HepG2 (cell line): ENCODE results near the gene EEF1AKMT3. TPM values are rescaled to one million over a fixed set of nuclear protein-coding genes. Genes with fewer than 3 reads are reported as not detected.

Experiments
- ATAC-seq: fragments of 200-7000 bp; cut with Tn5 transposase; 3 replicates; pipeline ENCODE4 v1.9.1; 2020; ENCODE audit warnings: mild to moderate bottlenecking, moderate library complexity
- BruUV-seq: library from RNA; stranded (reverse); fragments of 400-500 nt; replicated peaks from 2 replicates; lab custom pipeline; 2021; lab: Mats Ljungman, UMichigan
- CTCF ChIA-PET: fragments of 300-600 bp; formaldehyde crosslinking; extraction: SDS; loops from one replicate; lab custom pipeline; 2021; ENCODE audit warnings: low total read pairs, inconsistent platforms, low intra/inter-chr PET ratio; lab: Yijun Ruan, JAX
- POLR2A ChIA-PET: fragments of 350-600 bp; sonication (Branson Sonifier 250); formaldehyde crosslinking; loops from one replicate; lab custom pipeline; 2020; ENCODE audit warnings: antibody characterized with exemption, inconsistent platforms; lab: Yijun Ruan, JAX
- DNase-seq: peaks from one replicate; pipeline ENCODE4 v3.0.0-alpha.2; 2015; ENCODE audit warnings: low spot score
- FAIRE-seq: peaks from 3 replicates; lab custom pipeline; 2011; peaks lifted over from hg19 to GRCh38; lab: Jason Lieb, UNC
- H2AFZ ChIP-seq: one replicate; pipeline ENCODE4 v1.6.1; 2011; ENCODE audit warnings: low read length, inconsistent platforms
- H3K27ac ChIP-seq: fragments of 300-600 bp; 3 replicates; pipeline ENCODE4 v1.8.0; 2011; ENCODE audit warnings: mixed run types, mild to moderate bottlenecking, mixed read lengths, low read length, inconsistent platforms; ENCODE audit not compliant: insufficient read depth; ENCODE audit errors: extremely low read length
- H3K27me3 ChIP-seq, 2 experiments: fragments of 200-600 bp in 1 of 2; 2 replicates in 1 of 2; 3 replicates in 1 of 2; pipeline versions ENCODE4 v1.6.0 to v1.8.0; 2011; ENCODE audit warnings: low read length in 2 of 2, mild to moderate bottlenecking in 2 of 2, moderate library complexity in 2 of 2, inconsistent platforms in 1 of 2; ENCODE audit not compliant: insufficient read depth in 2 of 2, control insufficient read depth in 1 of 2
- H3K36me3 ChIP-seq, 2 experiments: fragments of 200-600 bp in 1 of 2; replicated peaks in 1 of 2; 2 replicates in 1 of 2; 3 replicates in 1 of 2; pipeline versions ENCODE4 v1.5.1 to v1.8.0; 2011; ENCODE audit warnings: low read length in 2 of 2, inconsistent platforms in 1 of 2; ENCODE audit not compliant: insufficient read depth in 2 of 2, control insufficient read depth in 1 of 2
- H3K4me1 ChIP-seq: 2 replicates; pipeline ENCODE4 v1.5.1; 2012; ENCODE audit warnings: low read length, inconsistent platforms; ENCODE audit not compliant: insufficient read depth
- H3K4me2 ChIP-seq: 2 replicates; pipeline ENCODE4 v1.6.0; 2011; ENCODE audit warnings: low read depth, low read length, inconsistent platforms
- H3K4me3 ChIP-seq, 3 experiments: fragments of 200-600 bp in 1 of 3; sonication (generic), shearing (Covaris generic) in 1 of 3; replicated peaks in 1 of 3; 2 replicates each; pipeline ENCODE4 v1.5.1; 2011 to 2016; ENCODE audit warnings: low read length in 3 of 3, inconsistent platforms in 2 of 3, low read depth in 2 of 3, mild to moderate bottlenecking in 2 of 3, control low read depth in 1 of 3, mixed read lengths in 1 of 3; ENCODE audit not compliant: insufficient read depth in 1 of 3
- H3K79me2 ChIP-seq: one replicate; pipeline ENCODE4 v1.6.1; 2011; ENCODE audit warnings: low read length, inconsistent platforms; ENCODE audit not compliant: insufficient read depth
- H3K9ac ChIP-seq: 2 replicates; pipeline ENCODE4 v1.6.0; 2011; ENCODE audit warnings: mild to moderate bottlenecking, low read depth, low read length, inconsistent platforms; ENCODE audit not compliant: insufficient read depth
- H3K9me3 ChIP-seq: 2 replicates; pipeline ENCODE4 v1.5.1; 2012; ENCODE audit warnings: mild to moderate bottlenecking, low read length
- H4K20me1 ChIP-seq: 2 replicates; pipeline ENCODE4 v1.6.0; 2011; ENCODE audit warnings: inconsistent platforms, mild to moderate bottlenecking, low read length, moderate library complexity; ENCODE audit not compliant: insufficient read depth
- EP300 ChIP-seq, 3 experiments: sonication (generic) in 1 of 3; formaldehyde crosslinking in 1 of 3; IDR thresholded peaks; 2 replicates each; pipeline versions ENCODE4 v1.5.1 to v1.6.1; 2011 to 2020; ENCODE audit warnings: low read depth in 2 of 3, low read length in 2 of 3, borderline replicate concordance in 1 of 3, improper control_type of control experiment in 1 of 3, mild to moderate bottlenecking in 1 of 3, missing genetic modification reagents in 1 of 3, moderate library complexity in 1 of 3
- EZH2 ChIP-seq: conservative IDR thresholded peaks from 2 replicates; pipeline ENCODE4 v1.6.1; 2012; ENCODE audit warnings: mild to moderate bottlenecking, low read depth, low read length, moderate library complexity
- MAZ ChIP-seq, 2 experiments: sonication (generic) in 1 of 2; formaldehyde crosslinking in 1 of 2; IDR thresholded peaks; 2 replicates each; pipeline versions ENCODE4 v1.5.0 to v1.6.1; 2012 to 2020; ENCODE audit warnings: low read depth in 2 of 2, mild to moderate bottlenecking in 2 of 2, borderline replicate concordance in 1 of 2, improper control_type of control experiment in 1 of 2, low read length in 1 of 2, missing genetic modification reagents in 1 of 2, moderate library complexity in 1 of 2
- MXD4 ChIP-seq: IDR thresholded peaks from 2 replicates; pipeline ENCODE4 v1.6.1; 2016; ENCODE audit warnings: mild to moderate bottlenecking, missing biosample characterization, missing genetic modification reagents
- REL ChIP-seq: sonication (generic); formaldehyde crosslinking; conservative IDR thresholded peaks from 2 replicates; pipeline ENCODE4 v1.8.0; 2022; ENCODE audit warnings: mild to moderate bottlenecking, missing genetic modification reagents, moderate library complexity
- SNAPC2 ChIP-seq: sonication (generic); formaldehyde crosslinking; IDR thresholded peaks from 2 replicates; pipeline ENCODE4 v1.8.1; 2022; ENCODE audit warnings: mild to moderate bottlenecking, missing genetic modification reagents
- ZNF547 ChIP-seq: sonication (generic); formaldehyde crosslinking; IDR thresholded peaks from 2 replicates; pipeline ENCODE4 v1.5.1; 2020; ENCODE audit warnings: mild to moderate bottlenecking, missing genetic modification reagents
- WGBS: methylation state at CpG from one replicate; pipeline ENCODE4 v1.1.6; 2017; ENCODE audit warnings: low lambda C conversion rate; 5-methylcytosine and 5-hydroxymethylcytosine counted together
- in situ Hi-C: cut with HindIII; loops from 2 replicates; pipeline ENCODE4 v1.10.0; 2017; ENCODE audit warnings: low pct_unique_long_range_greater_than_20kb; ENCODE audit not compliant: extremely low pct_ligation_motif_present
- intact Hi-C: fragments of 100-400 bp; cut with micrococcal nuclease; formaldehyde crosslinking; loops from one replicate; pipeline ENCODE4 v1.10.0; 2022; ENCODE audit not compliant: unreplicated experiment
- polyA plus RNA-seq, 8 experiments: library from polyadenylated mRNA; depleted of rRNA in 3 of 8; stranded (reverse) in 7 of 8; unstranded in 1 of 8; fragments of >200 nt; fragmentation: Illumina TruSeq in 4 of 8; extraction: Trizol in 4 of 8; gene quantifications; 2 replicates each; pipeline versions ENCODE4 v1.2.1 to v1.2.3, GENCODE V29; 2011 to 2016; ENCODE audit warnings: low read depth in 4 of 8, missing spikeins in 1 of 8, mixed read lengths in 1 of 8; ENCODE audit not compliant: insufficient read depth in 1 of 8
- total RNA-seq, 5 experiments: library from RNA; depleted of rRNA; stranded (reverse); fragments of >200 nt; fragmentation: Illumina TruSeq; extraction: Trizol; gene quantifications; 2 replicates each; pipeline ENCODE4 v1.2.3, GENCODE V29; 2016; ENCODE audit warnings: low read depth in 1 of 5
- TF ChIP-seq, protein P1 (sequence below): sonication (generic); formaldehyde crosslinking; IDR thresholded peaks from 2 replicates; pipeline ENCODE4 v1.8.1; 2023; ENCODE audit warnings: mild to moderate bottlenecking, missing genetic modification reagents, borderline replicate concordance
- TF ChIP-seq, protein P2 (sequence below): sonication (generic); formaldehyde crosslinking; IDR thresholded peaks from 2 replicates; pipeline ENCODE4 v1.4.0; 2020; ENCODE audit warnings: missing genetic modification reagents, borderline replicate concordance
- TF ChIP-seq, protein P3 (sequence below): sonication (generic); formaldehyde crosslinking; conservative IDR thresholded peaks from 2 replicates; pipeline ENCODE4 v1.4.0; 2020; ENCODE audit warnings: missing genetic modification reagents
- TF ChIP-seq, protein P4 (sequence below): sonication (generic); formaldehyde crosslinking; IDR thresholded peaks from 2 replicates; pipeline ENCODE4 v1.4.0; 2020; ENCODE audit warnings: missing genetic modification reagents

Gene EEF1AKMT3
- total and polyA plus RNA-seq, 2 of the 13 experiments (the other 11 are each of a cell fraction or from before 2014, with no cell fraction given): 4.7 to 11.4 TPM

DNA sequence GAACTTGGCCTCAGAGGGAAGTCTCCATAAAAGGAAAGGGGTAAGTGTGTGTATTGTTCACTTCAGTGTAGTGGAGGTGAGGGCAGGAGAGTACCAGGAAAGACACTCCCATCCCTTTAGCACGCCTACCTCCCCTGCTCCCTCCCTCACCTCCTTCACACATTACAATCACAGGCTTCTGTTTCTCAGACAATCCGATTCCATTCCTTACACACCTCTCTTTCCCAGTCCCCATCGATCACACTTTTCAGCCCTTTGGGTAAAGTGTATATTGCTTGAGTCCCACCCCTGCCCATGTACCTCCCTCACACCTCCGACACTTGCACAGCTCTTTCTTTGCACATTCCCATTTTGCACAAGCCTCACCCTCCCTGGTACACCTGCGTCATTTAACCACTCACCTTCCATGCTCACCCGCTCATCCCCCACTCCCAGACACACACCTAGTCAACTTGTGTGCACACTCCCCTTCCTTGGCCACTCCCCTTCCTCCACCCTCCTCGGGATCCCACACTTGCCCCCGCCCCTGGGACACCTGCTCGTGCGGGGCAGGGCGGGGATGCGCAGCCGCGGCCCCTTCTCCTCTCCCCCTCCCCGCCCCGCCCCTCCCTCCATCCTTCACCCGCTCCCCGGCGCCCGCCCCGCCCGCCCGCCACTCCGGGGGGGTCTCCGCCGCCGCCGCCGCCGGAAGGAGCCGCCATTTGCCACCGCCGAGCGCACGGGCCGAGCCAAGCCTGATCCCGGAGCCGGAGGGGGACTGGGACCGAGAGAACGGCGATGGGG is 17.8 kb upstream of the EEF1AKMT3 start, which contains the start of gene MARCHF9 (continued):
- TF ChIP-seq EZH2 (no peak), SNAPC2 (CRISPR knock-in tag) (no peak)
- TF ChIP-seq, protein P1, sequence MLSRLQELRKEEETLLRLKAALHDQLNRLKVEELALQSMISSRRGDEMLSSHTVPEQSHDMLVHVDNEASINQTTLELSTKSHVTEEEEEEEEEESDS (CRISPR knock-in tag): no peak
- TF ChIP-seq, protein P2, sequence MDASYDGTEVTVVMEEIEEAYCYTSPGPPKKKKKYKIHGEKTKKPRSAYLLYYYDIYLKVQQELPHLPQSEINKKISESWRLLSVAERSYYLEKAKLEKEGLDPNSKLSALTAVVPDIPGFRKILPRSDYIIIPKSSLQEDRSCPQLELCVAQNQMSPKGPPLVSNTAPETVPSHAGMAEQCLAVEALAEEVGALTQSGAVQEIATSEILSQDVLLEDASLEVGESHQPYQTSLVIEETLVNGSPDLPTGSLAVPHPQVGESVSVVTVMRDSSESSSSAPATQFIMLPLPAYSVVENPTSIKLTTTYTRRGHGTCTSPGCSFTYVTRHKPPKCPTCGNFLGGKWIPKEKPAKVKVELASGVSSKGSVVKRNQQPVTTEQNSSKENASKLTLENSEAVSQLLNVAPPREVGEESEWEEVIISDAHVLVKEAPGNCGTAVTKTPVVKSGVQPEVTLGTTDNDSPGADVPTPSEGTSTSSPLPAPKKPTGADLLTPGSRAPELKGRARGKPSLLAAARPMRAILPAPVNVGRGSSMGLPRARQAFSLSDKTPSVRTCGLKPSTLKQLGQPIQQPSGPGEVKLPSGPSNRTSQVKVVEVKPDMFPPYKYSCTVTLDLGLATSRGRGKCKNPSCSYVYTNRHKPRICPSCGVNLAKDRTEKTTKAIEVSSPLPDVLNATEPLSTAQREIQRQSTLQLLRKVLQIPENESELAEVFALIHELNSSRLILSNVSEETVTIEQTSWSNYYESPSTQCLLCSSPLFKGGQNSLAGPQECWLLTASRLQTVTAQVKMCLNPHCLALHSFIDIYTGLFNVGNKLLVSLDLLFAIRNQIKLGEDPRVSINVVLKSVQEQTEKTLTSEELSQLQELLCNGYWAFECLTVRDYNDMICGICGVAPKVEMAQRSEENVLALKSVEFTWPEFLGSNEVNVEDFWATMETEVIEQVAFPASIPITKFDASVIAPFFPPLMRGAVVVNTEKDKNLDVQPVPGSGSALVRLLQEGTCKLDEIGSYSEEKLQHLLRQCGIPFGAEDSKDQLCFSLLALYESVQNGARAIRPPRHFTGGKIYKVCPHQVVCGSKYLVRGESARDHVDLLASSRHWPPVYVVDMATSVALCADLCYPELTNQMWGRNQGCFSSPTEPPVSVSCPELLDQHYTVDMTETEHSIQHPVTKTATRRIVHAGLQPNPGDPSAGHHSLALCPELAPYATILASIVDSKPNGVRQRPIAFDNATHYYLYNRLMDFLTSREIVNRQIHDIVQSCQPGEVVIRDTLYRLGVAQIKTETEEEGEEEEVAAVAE (CRISPR knock-in tag): no peak

DNA sequence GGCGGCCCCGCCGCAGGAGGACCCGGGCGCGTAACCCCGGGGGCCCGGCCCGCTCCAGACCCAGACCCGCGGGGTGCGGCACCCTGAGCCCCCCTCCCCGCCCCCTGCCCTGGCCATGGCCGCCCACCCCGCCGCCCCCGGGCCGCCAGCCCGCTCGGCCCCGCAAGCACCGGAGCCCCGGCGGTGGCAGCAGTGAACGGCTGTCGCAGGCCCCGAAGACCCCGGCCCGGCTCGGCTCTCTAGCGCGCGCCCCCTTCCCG is 17.3 kb upstream of the EEF1AKMT3 start:
- peaks cover 43% of the 10 kb centered on the region for H3K4me1 ChIP-seq
- ATAC-seq (no peak), DNase-seq (no peak), FAIRE-seq (no peak)
- no peaks in the 10 kb centered on the region for H3K9me3 ChIP-seq
- peaks cover 23% of the 10 kb centered on the region for H3K79me2 ChIP-seq
- H3K4me2 ChIP-seq: peak overlapping the region; percentile 21; the same call in 1 of the 2 replicates
- H3K36me3 ChIP-seq: peaks cover 6 to 8% of the 10 kb centered on the region in 2 experiments; a peak in 3 of 5 replicates
- H4K20me1 ChIP-seq: 0 out of 2 replicates have a peak, but pooled peaks cover 5% of the 10 kb centered on the region
- BruUV-seq: no TSS peak
- peak overlapping the region; percentile 67 for H3K27ac ChIP-seq
- H2AFZ ChIP-seq: no peak overlapping the region
- in situ Hi-C loops (no loop called here), intact Hi-C loops (no loop called here)
- CTCF ChIA-PET: no interaction called here
- POLR2A ChIA-PET: interaction anchor here (0.7 to 3.0 kb wide), 2 partner anchors 17 to 236 kb away, joined by 3 to 14 read pairs; partner anchors contain the start of genes EEF1AKMT3 and METTL1
- H3K27me3 ChIP-seq: no peaks in the 10 kb centered on the region; a peak in 1 of 5 replicates
- WGBS: 0% methylated on average over 6 of the region's 34 CpGs
- H3K9ac ChIP-seq: peak overlapping the region; percentile 45; the same call in 1 of the 2 replicates
- H3K4me3 ChIP-seq: peak overlapping the region; percentile 37 to 82 (median 81); a peak in 4 of 6 replicates
- TF ChIP-seq MXD4 (no peak), MAZ (IDR thresholded peaks at IDR 0.05; ENCODE audit: borderline replicate concordance, low read depth, low read length) (no peak), MAZ (CRISPR knock-in tag; IDR thresholded peaks at IDR 0.05; ENCODE audit: low read depth) (no peak), ZNF547 (CRISPR knock-in tag) (no peak), REL (CRISPR knock-in tag) (no peak), EP300 (IDR thresholded peaks at IDR 0.05; ENCODE audit: low read depth in 2 of 2, low read length in 2 of 2) (no peak), EP300 (CRISPR knock-in tag; IDR thresholded peaks at IDR 0.05; ENCODE audit: borderline replicate concordance) (no peak)
- TF ChIP-seq, protein P3, sequence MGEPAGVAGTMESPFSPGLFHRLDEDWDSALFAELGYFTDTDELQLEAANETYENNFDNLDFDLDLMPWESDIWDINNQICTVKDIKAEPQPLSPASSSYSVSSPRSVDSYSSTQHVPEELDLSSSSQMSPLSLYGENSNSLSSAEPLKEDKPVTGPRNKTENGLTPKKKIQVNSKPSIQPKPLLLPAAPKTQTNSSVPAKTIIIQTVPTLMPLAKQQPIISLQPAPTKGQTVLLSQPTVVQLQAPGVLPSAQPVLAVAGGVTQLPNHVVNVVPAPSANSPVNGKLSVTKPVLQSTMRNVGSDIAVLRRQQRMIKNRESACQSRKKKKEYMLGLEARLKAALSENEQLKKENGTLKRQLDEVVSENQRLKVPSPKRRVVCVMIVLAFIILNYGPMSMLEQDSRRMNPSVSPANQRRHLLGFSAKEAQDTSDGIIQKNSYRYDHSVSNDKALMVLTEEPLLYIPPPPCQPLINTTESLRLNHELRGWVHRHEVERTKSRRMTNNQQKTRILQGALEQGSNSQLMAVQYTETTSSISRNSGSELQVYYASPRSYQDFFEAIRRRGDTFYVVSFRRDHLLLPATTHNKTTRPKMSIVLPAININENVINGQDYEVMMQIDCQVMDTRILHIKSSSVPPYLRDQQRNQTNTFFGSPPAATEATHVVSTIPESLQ (CRISPR knock-in tag): no peak
- TF ChIP-seq, protein P4, sequence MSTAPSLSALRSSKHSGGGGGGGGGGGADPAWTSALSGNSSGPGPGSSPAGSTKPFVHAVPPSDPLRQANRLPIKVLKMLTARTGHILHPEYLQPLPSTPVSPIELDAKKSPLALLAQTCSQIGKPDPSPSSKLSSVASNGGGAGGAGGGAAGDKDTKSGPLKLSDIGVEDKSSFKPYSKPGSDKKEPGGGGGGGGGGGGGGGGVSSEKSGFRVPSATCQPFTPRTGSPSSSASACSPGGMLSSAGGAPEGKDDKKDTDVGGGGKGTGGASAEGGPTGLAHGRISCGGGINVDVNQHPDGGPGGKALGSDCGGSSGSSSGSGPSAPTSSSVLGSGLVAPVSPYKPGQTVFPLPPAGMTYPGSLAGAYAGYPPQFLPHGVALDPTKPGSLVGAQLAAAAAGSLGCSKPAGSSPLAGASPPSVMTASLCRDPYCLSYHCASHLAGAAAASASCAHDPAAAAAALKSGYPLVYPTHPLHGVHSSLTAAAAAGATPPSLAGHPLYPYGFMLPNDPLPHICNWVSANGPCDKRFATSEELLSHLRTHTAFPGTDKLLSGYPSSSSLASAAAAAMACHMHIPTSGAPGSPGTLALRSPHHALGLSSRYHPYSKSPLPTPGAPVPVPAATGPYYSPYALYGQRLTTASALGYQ: no peak
